HepG2 (cell line): ENCODE measurements around the gene SORBS2. TPM values are rescaled to one million over a fixed set of nuclear protein-coding genes. Genes with fewer than 3 reads are reported as not detected.
A peak's percentile ranks its signal among the peaks of the same experiment; 100 is the strongest.

Source experiments
- ATAD3A ChIP-seq: sonication (generic); formaldehyde crosslinking; IDR thresholded peaks from 2 replicates; pipeline ENCODE4 v1.4.0; 2020; ENCODE audit warnings: missing genetic modification reagents
- CHD2 ChIP-seq: IDR thresholded peaks from 2 replicates; pipeline ENCODE4 v1.6.1; 2011; ENCODE audit warnings: low read depth, low read length, improper control_type of control experiment
- DMAP1 ChIP-seq: IDR thresholded peaks from 2 replicates; pipeline ENCODE4 v1.6.1; 2016
- FOXK1 ChIP-seq: sonication (generic); formaldehyde crosslinking; IDR thresholded peaks from 2 replicates; pipeline ENCODE4 v1.4.0; 2020; ENCODE audit warnings: low read depth, missing genetic modification reagents, borderline replicate concordance
- KDM5A ChIP-seq: fragments of 200-600 bp; sonication (generic); IDR thresholded peaks from 2 replicates; pipeline ENCODE4 v1.7.0; 2018; ENCODE audit warnings: antibody characterized with exemption, mild to moderate bottlenecking, low read length, borderline replicate concordance
- MLLT10 ChIP-seq: sonication (generic); formaldehyde crosslinking; IDR thresholded peaks from 2 replicates; pipeline ENCODE4 v1.4.0; 2020; ENCODE audit warnings: missing genetic modification reagents
- NFAT5 ChIP-seq: sonication (generic); formaldehyde crosslinking; IDR thresholded peaks from 2 replicates; pipeline ENCODE4 v1.4.0; 2020; ENCODE audit warnings: missing genetic modification reagents
- ONECUT2 ChIP-seq: sonication (generic); formaldehyde crosslinking; IDR thresholded peaks from 2 replicates; pipeline ENCODE4 v1.4.0; 2020; ENCODE audit warnings: missing genetic modification reagents
- PPARG ChIP-seq: conservative IDR thresholded peaks from 2 replicates; pipeline ENCODE4 v1.6.1; 2016; ENCODE audit warnings: missing biosample characterization, missing genetic modification reagents
- SMAD9 ChIP-seq: sonication (generic); formaldehyde crosslinking; IDR thresholded peaks from 2 replicates; pipeline ENCODE4 v1.5.1; 2020; ENCODE audit warnings: mild to moderate bottlenecking, missing genetic modification reagents
- SNAPC2 ChIP-seq: sonication (generic); formaldehyde crosslinking; IDR thresholded peaks from 2 replicates; pipeline ENCODE4 v1.8.1; 2022; ENCODE audit warnings: mild to moderate bottlenecking, missing genetic modification reagents
- TRIM24 ChIP-seq: sonication (generic); formaldehyde crosslinking; IDR thresholded peaks from 2 replicates; pipeline ENCODE4 v1.8.0; 2022; ENCODE audit warnings: mild to moderate bottlenecking, missing genetic modification reagents
- TSC22D2 ChIP-seq: sonication (generic); formaldehyde crosslinking; IDR thresholded peaks from 2 replicates; pipeline ENCODE4 v1.5.1; 2020; ENCODE audit warnings: missing genetic modification reagents, mild to moderate bottlenecking, borderline replicate concordance
- ZFP36L2 ChIP-seq: sonication (generic); formaldehyde crosslinking; IDR thresholded peaks from 2 replicates; pipeline ENCODE4 v1.4.0; 2020; ENCODE audit warnings: missing genetic modification reagents
- ZFP82 ChIP-seq: sonication (generic); formaldehyde crosslinking; IDR thresholded peaks from 2 replicates; pipeline ENCODE4 v1.5.1; 2020; ENCODE audit warnings: mild to moderate bottlenecking, missing genetic modification reagents, borderline replicate concordance
- ZNF235 ChIP-seq: sonication (generic); formaldehyde crosslinking; IDR thresholded peaks from 2 replicates; pipeline ENCODE4 v1.8.1; 2023; ENCODE audit warnings: mild to moderate bottlenecking, missing genetic modification reagents, borderline replicate concordance
- ZNF83 ChIP-seq: sonication (generic); formaldehyde crosslinking; IDR thresholded peaks from 2 replicates; pipeline ENCODE4 v1.4.0; 2020; ENCODE audit warnings: missing genetic modification reagents, mild to moderate bottlenecking, borderline replicate concordance
- polyA plus RNA-seq, 8 experiments: library from polyadenylated mRNA; depleted of rRNA in 3 of 8; stranded (reverse) in 7 of 8; unstranded in 1 of 8; fragments of >200 nt; fragmentation: Illumina TruSeq in 4 of 8; extraction: Trizol in 4 of 8; gene quantifications; 2 replicates each; pipeline versions ENCODE4 v1.2.1 to v1.2.3, GENCODE V29; 2011 to 2016; ENCODE audit warnings: low read depth in 4 of 8, missing spikeins in 1 of 8, mixed read lengths in 1 of 8; ENCODE audit not compliant: insufficient read depth in 1 of 8
- total RNA-seq, 5 experiments: library from RNA; depleted of rRNA; stranded (reverse); fragments of >200 nt; fragmentation: Illumina TruSeq; extraction: Trizol; gene quantifications; 2 replicates each; pipeline ENCODE4 v1.2.3, GENCODE V29; 2016; ENCODE audit warnings: low read depth in 1 of 5
- TF ChIP-seq, protein P1 (sequence below): sonication (generic); formaldehyde crosslinking; IDR thresholded peaks from 2 replicates; pipeline ENCODE4 v1.4.0; 2020; ENCODE audit warnings: mild to moderate bottlenecking, low read depth, missing genetic modification reagents
- TF ChIP-seq, protein P2 (sequence below): conservative IDR thresholded peaks from 2 replicates; pipeline ENCODE4 v1.6.1; 2018; ENCODE audit warnings: missing genetic modification reagents
- TF ChIP-seq, protein P3 (sequence below): IDR thresholded peaks from 2 replicates; pipeline ENCODE4 v1.6.1; 2018; ENCODE audit warnings: missing genetic modification reagents
- TF ChIP-seq, protein P4 (sequence below): IDR thresholded peaks from 2 replicates; pipeline ENCODE4 v1.6.1; 2018; ENCODE audit warnings: missing genetic modification reagents, mild to moderate bottlenecking, missing compliant biosample characterization

SORBS2 gene
- total and polyA plus RNA-seq, 2 of the 13 experiments (the other 11 are each of a cell fraction or from before 2014, with no cell fraction given), result 25.0 to 80.5 TPM

- TF ChIP-seq NFAT5 (CRISPR knock-in tag), result no peak
- TF ChIP-seq MLLT10, result no peak
- 0 out of 2 replicates have a peak, but pooled peaks have one; percentile 30 for TF ChIP-seq SNAPC2 (CRISPR knock-in tag)
- TF ChIP-seq ONECUT2 (CRISPR knock-in tag), result no peak
- TF ChIP-seq ZFP82 (CRISPR knock-in tag), result no peak
- TF ChIP-seq FOXK1 (CRISPR knock-in tag), result no peak
- TF ChIP-seq, protein P1, sequence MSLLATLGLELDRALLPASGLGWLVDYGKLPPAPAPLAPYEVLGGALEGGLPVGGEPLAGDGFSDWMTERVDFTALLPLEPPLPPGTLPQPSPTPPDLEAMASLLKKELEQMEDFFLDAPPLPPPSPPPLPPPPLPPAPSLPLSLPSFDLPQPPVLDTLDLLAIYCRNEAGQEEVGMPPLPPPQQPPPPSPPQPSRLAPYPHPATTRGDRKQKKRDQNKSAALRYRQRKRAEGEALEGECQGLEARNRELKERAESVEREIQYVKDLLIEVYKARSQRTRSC, result no peak
- 0 out of 2 replicates have a peak, but pooled peaks have one; percentile 51 for TF ChIP-seq PPARG (CRISPR knock-in tag)
- TF ChIP-seq TRIM24 (CRISPR knock-in tag), result no peak
- TF ChIP-seq, protein P2, sequence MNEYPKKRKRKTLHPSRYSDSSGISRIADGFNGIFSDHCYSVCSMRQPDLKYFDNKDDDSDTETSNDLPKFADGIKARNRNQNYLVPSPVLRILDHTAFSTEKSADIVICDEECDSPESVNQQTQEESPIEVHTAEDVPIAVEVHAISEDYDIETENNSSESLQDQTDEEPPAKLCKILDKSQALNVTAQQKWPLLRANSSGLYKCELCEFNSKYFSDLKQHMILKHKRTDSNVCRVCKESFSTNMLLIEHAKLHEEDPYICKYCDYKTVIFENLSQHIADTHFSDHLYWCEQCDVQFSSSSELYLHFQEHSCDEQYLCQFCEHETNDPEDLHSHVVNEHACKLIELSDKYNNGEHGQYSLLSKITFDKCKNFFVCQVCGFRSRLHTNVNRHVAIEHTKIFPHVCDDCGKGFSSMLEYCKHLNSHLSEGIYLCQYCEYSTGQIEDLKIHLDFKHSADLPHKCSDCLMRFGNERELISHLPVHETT (CRISPR knock-in tag), result no peak
- TF ChIP-seq KDM5A, result no peak
- TF ChIP-seq CHD2, result no peak
- no peak for TF ChIP-seq ATAD3A (CRISPR knock-in tag)
- TF ChIP-seq, protein P3, sequence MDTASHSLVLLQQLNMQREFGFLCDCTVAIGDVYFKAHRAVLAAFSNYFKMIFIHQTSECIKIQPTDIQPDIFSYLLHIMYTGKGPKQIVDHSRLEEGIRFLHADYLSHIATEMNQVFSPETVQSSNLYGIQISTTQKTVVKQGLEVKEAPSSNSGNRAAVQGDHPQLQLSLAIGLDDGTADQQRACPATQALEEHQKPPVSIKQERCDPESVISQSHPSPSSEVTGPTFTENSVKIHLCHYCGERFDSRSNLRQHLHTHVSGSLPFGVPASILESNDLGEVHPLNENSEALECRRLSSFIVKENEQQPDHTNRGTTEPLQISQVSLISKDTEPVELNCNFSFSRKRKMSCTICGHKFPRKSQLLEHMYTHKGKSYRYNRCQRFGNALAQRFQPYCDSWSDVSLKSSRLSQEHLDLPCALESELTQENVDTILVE (CRISPR knock-in tag), result 0 out of 2 replicates have a peak, but pooled peaks have one; percentile 17
- no peak for TF ChIP-seq SMAD9
- TF ChIP-seq, protein P4, sequence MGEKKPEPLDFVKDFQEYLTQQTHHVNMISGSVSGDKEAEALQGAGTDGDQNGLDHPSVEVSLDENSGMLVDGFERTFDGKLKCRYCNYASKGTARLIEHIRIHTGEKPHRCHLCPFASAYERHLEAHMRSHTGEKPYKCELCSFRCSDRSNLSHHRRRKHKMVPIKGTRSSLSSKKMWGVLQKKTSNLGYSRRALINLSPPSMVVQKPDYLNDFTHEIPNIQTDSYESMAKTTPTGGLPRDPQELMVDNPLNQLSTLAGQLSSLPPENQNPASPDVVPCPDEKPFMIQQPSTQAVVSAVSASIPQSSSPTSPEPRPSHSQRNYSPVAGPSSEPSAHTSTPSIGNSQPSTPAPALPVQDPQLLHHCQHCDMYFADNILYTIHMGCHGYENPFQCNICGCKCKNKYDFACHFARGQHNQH (CRISPR knock-in tag), result 0 out of 2 replicates have a peak, but pooled peaks have one; percentile 57
- TF ChIP-seq TSC22D2 (CRISPR knock-in tag), result no peak
- no peak for TF ChIP-seq ZFP36L2 (CRISPR knock-in tag)
- TF ChIP-seq ZNF83 (CRISPR knock-in tag), result no peak
- TF ChIP-seq DMAP1 (CRISPR knock-in tag), result 0 out of 2 replicates have a peak, but pooled peaks have one; percentile 19
- TF ChIP-seq ZNF235 (CRISPR knock-in tag), result no peak
These were observed 19.4 kb downstream of the SORBS2 start (continued) for GRCh38 chr4:185792384-185793115.
